Upper lobe of right lung (tissue), 1 donor: ENCODE measurements around the gene CHRNA1. TPM values are rescaled to one million over a fixed set of nuclear protein-coding genes. Genes with fewer than 3 reads are reported as not detected.

Experiments
- ATAC-seq: fragments of 200-7000 bp; cut with Tn5 transposase; one replicate; pipeline ENCODE4 v1.9.1; 2020; ENCODE audit warnings: mild to moderate bottlenecking, moderate library complexity
- DNase-seq: peaks from one replicate; pipeline ENCODE4 v3.0.0-alpha.2; 2020
- H3K27ac ChIP-seq: fragments of 200-600 bp; one replicate; pipeline ENCODE4 v1.8.0; 2022
- H3K27me3 ChIP-seq: fragments of 200-600 bp; one replicate; pipeline ENCODE4 v1.8.0; 2022; ENCODE audit warnings: mild to moderate bottlenecking
- H3K36me3 ChIP-seq: fragments of 200-600 bp; one replicate; pipeline ENCODE4 v1.8.0; 2022
- H3K4me1 ChIP-seq: fragments of 200-600 bp; one replicate; pipeline ENCODE4 v1.8.0; 2022
- H3K4me3 ChIP-seq: fragments of 200-600 bp; one replicate; pipeline ENCODE4 v1.8.0; 2022; ENCODE audit warnings: mild to moderate bottlenecking
- H3K9me3 ChIP-seq: fragments of 200-600 bp; one replicate; pipeline ENCODE4 v1.8.0; 2022
- intact Hi-C: fragments of 100-400 bp; cut with DNase I; formaldehyde crosslinking; loops from one replicate; pipeline ENCODE4 v1.11.0; 2022
- total RNA-seq: library from RNA; stranded (reverse); fragmentation: NEBNext Ultra II Directional; extraction: Animal tissue kit (Norgen Biotek cat#: 25700); gene quantifications from one replicate; pipeline ENCODE4 v1.2.1, GENCODE V29; 2021
- TF ChIP-seq, protein P1 (sequence below): fragments of 200-600 bp; IDR thresholded peaks from one replicate; pipeline ENCODE4 v1.8.0; 2022; ENCODE audit warnings: antibody characterized with exemption
- donor health status: DM: no; HTN: yes; CAD: no; lungs with severe emphysema.

The CHRNA1 gene
- total RNA-seq, 1 donor from 2014 or later, result 0.52 TPM

DNA sequence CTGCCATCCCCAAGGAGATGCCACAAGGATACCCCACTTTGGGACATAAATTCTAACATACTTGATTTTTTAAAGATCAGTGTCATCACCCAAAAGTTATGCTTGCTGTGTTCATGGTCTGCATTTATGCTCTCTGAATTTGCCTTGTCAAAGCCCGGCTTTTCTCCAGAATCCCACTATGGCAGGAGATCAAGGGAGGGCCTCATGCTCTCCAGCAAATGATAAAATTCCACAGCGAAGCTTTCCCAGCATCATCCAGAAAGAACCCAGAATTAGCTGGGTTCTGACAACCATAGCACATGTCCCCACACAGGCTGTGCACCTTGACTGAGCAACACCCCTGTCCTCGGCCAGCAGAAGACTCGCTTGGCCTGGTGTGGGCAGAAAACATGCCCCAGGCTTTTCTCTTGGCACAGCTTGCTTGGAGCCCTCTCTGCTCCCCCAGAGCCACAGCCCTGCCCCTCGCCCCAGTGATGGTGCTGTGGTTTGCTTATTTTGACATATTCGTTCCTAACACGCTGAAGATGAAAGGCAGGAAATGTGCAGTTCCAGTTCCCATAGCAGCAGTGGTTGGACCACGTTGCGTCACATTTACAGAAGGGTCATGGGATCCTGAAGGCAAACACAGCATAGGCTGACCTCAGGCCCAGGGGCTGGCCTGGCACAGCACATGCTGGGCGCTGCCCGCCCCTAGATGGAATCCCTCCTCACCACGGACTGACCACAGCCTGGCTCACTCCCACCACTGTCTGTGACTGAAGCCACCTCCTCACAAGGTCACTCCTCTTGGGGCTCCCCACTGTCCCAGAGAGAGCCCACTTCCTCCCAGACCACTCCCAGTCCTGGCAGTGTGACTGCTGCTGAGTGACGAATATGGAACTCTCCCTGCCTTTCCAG lies 14.1 kb upstream of the CHRNA1 start:
- peaks cover 5% of the 10 kb centered on the region for H3K4me1 ChIP-seq
- H3K36me3 ChIP-seq, result no peaks in the 10 kb centered on the region
- H3K4me3 ChIP-seq, result no peak overlapping the region
- peak overlapping the region; percentile 63 for H3K27ac ChIP-seq
- TF ChIP-seq, protein P1, sequence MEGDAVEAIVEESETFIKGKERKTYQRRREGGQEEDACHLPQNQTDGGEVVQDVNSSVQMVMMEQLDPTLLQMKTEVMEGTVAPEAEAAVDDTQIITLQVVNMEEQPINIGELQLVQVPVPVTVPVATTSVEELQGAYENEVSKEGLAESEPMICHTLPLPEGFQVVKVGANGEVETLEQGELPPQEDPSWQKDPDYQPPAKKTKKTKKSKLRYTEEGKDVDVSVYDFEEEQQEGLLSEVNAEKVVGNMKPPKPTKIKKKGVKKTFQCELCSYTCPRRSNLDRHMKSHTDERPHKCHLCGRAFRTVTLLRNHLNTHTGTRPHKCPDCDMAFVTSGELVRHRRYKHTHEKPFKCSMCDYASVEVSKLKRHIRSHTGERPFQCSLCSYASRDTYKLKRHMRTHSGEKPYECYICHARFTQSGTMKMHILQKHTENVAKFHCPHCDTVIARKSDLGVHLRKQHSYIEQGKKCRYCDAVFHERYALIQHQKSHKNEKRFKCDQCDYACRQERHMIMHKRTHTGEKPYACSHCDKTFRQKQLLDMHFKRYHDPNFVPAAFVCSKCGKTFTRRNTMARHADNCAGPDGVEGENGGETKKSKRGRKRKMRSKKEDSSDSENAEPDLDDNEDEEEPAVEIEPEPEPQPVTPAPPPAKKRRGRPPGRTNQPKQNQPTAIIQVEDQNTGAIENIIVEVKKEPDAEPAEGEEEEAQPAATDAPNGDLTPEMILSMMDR, result no peak
- ATAC-seq, result peak; percentile 97
- no peaks in the 10 kb centered on the region for H3K27me3 ChIP-seq
- intact Hi-C loops, result loop anchor here (10.0 kb wide), 1 partner anchor 206 kb away; no protein-coding TSS in a partner anchor
- no peaks in the 10 kb centered on the region for H3K9me3 ChIP-seq
- DNase-seq, result peak; percentile 86

DNA sequence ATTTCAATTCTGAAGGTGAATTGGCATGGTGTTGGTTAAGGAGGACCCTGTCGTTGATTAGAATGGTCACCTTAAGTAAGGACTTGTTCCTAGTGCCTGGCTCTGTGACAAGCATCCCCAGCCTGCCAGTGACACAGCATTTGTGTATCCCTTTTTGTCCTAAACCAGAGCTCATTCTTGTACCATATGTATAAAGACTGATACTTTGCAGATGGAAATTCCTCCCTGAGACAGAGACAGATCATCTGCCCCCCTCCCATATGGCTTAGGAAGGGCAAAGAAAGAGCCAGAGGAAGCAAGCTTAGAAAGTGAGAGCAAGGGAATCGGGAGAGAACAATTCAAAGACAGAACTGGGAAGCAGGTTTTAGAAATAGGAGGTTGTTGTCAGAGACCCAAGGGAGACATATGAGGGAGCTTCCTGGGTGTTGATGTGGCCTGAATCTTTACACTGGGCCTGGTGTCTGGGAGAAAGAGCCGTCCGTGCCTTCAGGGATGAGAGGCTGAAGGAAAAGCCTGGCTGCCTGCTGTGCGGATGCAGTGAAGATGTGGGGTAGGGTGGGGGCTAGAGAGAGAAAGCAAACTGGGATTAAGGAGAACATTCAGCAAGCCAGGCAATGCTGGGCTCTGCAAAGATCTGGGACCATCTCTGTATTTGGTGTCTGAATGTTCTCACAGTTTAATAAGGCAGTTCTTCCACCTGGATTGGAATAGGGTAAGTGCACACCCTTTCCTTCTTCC lies 13.2 kb upstream of the CHRNA1 start:
- ATAC-seq (no peak), DNase-seq (no peak)
- H3K27ac ChIP-seq, result peak overlapping the region; percentile 4
- H3K9me3 ChIP-seq, result no peaks in the 10 kb centered on the region
- H3K36me3 ChIP-seq, result no peaks in the 10 kb centered on the region
- no peaks in the 10 kb centered on the region for H3K27me3 ChIP-seq
- H3K4me1 ChIP-seq, result peaks cover 7% of the 10 kb centered on the region
- TF ChIP-seq, protein P1, result no peak
- H3K4me3 ChIP-seq, result no peak overlapping the region
- intact Hi-C loops, result loop anchor here (10.0 kb wide), 1 partner anchor 207 kb away; no protein-coding TSS in a partner anchor

DNA sequence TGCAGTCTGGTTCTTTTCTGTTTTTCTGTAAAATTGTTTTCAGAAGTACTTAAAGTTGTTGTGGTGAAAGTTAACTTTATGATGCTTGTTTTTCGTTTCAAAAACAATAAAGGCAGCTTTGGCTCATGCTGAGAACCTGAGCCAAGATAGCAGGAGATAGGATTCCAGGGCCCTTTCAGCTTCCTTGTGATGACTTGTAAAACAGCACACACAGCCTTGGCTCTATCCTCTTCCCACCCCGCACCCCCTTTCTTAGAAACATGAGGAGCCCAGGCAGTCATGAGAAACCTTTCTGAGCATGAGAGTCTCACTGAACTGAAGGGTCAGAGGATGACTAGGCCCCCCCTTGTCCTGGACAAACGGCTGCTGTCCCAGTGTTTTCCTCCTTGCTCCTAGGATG lies 12.4 kb upstream of the CHRNA1 start:
- no peak overlapping the region for H3K4me3 ChIP-seq
- H3K36me3 ChIP-seq, result no peaks in the 10 kb centered on the region
- ATAC-seq (no peak), DNase-seq (no peak)
- H3K27me3 ChIP-seq, result no peaks in the 10 kb centered on the region
- peaks cover 9% of the 10 kb centered on the region for H3K4me1 ChIP-seq
- intact Hi-C loops, result loop anchor here (10.0 kb wide), 1 partner anchor 208 kb away; no protein-coding TSS in a partner anchor
- TF ChIP-seq, protein P1, result no peak
- H3K27ac ChIP-seq, result no peak overlapping the region
- no peaks in the 10 kb centered on the region for H3K9me3 ChIP-seq

DNA sequence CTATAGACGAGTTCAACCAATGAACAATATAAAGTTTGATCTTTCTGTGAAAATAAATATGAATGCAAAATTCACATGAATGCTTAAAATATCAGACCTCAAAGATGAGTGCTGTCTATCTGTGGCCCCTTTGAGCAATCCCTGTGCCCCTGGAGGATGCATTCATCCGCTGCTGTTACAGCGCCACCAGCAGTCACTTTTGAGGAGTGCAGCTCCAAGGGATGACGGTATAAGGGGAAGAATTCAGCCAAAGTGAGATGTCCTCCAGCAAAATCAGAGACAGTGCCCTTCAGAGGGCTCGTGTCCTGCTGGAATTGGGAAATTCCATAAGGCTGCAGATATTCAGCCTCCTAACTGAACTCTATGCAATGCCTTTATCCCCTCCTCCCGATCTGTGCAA lies 12.0 kb upstream of the CHRNA1 start:
- Histone ChIP-seq H3K4me1 (peaks cover 9% of the 10 kb centered on the region), H3K27me3 (no peaks in the 10 kb centered on the region), H3K27ac (no peak overlapping the region), H3K36me3 (no peaks in the 10 kb centered on the region), H3K9me3 (no peaks in the 10 kb centered on the region), H3K4me3 (no peak overlapping the region)
- intact Hi-C loops, result loop anchor here (10.0 kb wide), 1 partner anchor 209 kb away; no protein-coding TSS in a partner anchor
- ATAC-seq (no peak), DNase-seq (no peak)
- TF ChIP-seq, protein P1, result no peak

DNA sequence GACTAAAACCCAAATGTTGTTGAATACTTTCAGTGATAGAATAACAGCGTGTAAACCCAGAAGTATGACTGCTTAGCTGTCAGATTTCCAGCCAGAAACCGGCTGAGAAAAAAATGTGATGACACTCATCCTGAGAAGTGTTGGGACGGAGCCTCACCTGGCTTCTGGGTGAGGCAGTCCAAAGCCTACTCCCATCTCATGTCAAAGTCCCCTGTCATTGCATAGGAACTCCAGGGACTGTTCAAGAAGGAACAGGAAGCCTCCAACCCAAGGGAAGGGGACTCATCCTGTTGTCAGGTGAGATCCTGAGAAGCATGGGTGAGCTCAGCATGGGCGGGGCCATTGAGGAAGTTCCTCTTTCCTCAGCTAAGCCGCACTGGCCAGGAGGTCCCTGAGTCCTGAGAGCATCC lies 11.3 kb upstream of the CHRNA1 start:
- H3K4me3 ChIP-seq, result no peak overlapping the region
- no peaks in the 10 kb centered on the region for H3K36me3 ChIP-seq
- intact Hi-C loops, result loop anchor here (10.0 kb wide), 1 partner anchor 209 kb away; no protein-coding TSS in a partner anchor
- peaks cover 9% of the 10 kb centered on the region for H3K4me1 ChIP-seq
- TF ChIP-seq, protein P1, result no peak
- no peak for DNase-seq
- H3K27me3 ChIP-seq, result no peaks in the 10 kb centered on the region
- no peak for ATAC-seq
- H3K9me3 ChIP-seq, result no peaks in the 10 kb centered on the region
- H3K27ac ChIP-seq, result no peak overlapping the region
